Measurements from ENCODE around the gene CACNA1C.

CACNA1C gene

GRCh38 chr12:2396448-2396871 is 343.7 kb downstream of the CACNA1C start:
- DNase-seq: no peak

DNA sequence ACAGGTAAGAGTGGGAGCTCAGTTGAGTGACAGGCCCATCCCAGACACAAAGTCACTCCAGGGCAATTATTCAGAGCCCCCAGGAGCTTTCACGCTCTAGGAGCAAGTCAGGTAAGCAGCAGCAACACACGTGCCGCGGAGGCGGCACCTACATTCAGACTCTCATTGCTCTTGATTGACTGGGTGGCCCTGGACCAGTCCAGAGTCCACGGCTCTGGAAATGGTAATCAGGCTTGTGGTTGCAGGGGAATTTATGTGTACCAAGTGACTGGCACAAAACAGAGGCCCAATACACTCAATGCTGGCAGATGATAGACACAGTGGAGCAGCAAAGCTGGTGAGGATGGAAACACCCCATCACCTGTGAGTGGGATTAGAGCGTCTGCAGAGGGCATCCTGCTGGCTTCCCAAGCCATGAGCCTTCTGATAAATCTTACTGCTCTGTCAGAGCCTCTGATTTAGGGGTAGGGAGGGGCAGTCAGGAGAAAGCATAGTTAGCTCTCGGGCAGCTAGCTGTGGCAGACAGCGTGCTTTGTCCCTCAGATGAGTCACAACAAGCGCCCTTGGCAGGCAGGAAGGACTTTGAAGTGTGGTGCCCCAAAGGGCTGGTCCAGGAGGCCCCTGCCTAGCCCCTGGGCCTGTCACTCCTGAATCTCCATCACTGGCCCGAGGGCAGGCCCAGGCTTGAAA is 344.7 kb downstream of the CACNA1C start:
- DNase-seq: no peak

GRCh38 chr12:2401040-2401439 is 348.3 kb downstream of the CACNA1C start:
- no peak for DNase-seq

DNA sequence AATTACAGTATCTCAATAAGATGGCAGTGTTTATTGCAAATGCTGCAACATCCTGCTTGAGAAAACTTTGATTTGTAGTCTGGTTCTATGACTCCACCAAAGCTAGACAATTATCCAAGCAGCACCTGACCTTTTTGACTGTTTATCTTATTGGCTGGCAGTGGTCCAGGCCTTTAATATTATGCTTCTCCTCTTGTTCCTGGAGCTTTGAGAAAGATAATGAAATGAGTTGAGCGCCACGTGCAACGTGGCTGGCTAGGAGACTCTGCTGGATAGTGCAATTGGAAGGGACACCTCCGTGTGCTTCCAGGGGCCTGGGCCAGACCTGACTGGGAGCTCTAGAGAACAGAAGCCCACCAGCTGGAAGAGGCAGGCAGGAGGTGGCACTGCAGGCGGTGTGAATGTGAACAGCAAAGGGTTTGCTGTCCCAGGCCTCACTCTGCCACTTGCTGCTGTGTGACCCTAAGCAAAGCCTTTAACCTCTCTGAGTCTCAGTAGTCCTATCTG is 349.3 kb downstream of the CACNA1C start:
- no peak for DNase-seq

- no peak for DNase-seq
These were observed 350.6 kb downstream of the CACNA1C start for GRCh38 chr12:2403221-2403976.

- no peak for DNase-seq
These were observed 352.3 kb downstream of the CACNA1C start for GRCh38 chr12:2405039-2405438.

- no peak for DNase-seq
These were observed 354.1 kb downstream of the CACNA1C start for GRCh38 chr12:2406903-2407302.

- no peak for DNase-seq
These were observed 355.5 kb downstream of the CACNA1C start for GRCh38 chr12:2408262-2408661.

DNA sequence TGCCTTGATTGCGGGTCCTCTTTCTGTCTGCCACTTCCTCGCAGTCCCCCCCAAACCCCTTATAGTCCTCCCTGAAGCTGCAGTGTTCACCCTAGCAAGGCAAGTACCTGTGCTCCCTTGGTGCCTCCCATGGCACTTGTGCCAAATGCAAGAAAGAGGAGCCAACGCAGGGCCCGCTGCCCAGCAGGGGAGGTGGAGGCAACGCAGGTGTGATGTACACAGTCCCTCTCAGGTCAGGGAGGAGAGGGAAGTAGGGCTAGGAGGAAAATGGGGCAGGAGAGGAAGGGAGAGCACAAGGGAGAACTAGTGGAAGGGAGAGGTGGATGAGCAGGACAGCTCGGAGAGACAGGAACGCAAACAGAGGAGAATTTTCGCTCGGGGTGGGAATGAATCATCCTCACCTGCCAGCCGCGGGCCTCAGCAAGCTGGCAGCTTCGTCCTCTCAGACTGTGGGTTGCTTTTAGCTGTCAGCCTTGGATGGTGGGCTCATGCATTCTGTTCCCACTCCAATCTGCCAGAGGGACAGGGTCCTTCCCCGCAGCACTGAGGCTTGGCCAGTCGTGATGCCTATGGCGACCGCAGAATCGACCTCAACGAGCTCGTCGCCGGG is 357.0 kb downstream of the CACNA1C start:
- no peak for DNase-seq

DNA sequence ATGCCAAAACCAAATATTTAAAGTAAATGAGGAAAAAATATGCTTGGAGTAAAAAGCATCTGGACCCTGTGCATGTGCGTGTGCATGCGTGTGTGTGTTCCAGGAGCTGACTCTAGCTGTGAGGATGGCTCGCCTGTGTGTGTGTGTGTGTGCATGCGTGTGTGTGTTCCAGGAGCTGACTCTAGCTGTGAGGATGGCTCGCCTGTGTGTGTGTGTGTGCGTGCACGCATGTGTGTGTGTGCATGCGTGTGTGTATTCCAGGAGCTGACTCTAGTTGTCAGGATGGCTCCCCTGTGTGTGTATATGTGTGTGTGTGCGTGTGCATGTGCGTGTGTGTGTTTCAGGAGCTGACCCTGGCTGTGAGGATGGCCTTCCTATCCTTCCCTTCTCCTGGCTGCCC is 357.7 kb downstream of the CACNA1C start:
- DNase-seq: no peak

- DNase-seq: no peak
These were observed 358.2 kb downstream of the CACNA1C start for GRCh38 chr12:2411011-2411410.

GRCh38 chr12:2411616-2412304 is 359.0 kb downstream of the CACNA1C start:
- DNase-seq: no peak

GRCh38 chr12:2412305-2412643 is 359.5 kb downstream of the CACNA1C start:
- no peak for DNase-seq

GRCh38 chr12:2413301-2413700 is 360.5 kb downstream of the CACNA1C start:
- DNase-seq: no peak

DNA sequence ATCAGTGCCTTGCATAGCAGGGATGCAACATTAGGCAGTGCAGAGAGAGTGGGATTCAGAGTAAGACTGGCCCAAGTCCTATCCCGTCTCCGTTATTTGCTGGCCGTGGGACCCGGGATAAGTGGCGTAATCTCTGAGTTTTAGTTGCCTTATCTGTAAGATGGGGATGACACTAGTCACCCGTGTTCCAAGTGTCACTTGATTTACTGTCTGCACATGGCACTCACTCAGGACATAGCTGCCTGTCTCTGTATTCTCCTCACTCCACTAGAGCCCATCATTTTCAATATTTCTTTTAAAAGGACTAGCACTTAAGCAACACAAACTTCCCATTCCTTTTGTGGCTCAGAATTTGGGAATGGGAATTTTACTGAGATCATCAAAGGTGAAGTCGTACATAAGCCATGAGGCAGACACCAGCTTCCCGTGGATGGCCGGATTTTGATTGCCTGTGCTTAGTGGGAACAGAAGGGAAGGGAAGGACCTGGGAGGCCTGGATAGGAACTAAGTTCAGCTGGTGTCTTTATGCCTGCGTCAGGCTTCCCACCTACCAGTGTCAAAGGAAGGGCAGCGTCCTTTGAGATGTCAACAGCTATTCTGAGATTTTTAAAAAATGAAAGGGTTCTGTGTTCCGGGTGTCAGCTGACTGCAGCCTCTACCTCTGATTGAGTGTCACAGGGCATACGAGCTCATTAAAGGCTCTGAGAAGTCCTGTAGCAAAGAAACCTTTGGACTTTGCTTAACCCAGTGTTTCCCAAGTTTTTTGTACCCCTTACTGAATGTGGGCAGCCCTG is 361.4 kb downstream of the CACNA1C start:
- no peak for DNase-seq

GRCh38 chr12:2414810-2415567 is 362.2 kb downstream of the CACNA1C start:
- no peak for DNase-seq

DNA sequence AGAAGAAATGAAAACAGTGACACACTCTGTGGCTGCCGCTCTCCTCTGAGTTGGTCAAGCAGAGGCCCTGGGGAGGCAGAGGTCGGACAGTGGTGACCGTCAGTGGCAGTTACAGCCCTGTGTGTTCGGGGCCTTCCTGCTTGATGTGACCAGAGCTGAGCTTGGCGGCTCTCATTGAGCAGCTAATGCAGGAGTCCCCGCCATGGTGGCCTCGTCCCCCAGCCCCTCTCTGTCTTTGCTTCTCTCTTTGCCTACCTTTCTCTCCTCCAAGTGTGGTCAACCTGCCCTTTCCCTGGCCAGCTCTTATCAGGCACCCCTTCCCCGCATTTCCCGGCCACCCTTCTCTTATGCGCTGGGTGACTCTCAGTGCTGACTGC is 362.8 kb downstream of the CACNA1C start:
- no peak for DNase-seq

- no peak for DNase-seq
These were observed 363.4 kb downstream of the CACNA1C start for GRCh38 chr12:2416158-2416557.

DNA sequence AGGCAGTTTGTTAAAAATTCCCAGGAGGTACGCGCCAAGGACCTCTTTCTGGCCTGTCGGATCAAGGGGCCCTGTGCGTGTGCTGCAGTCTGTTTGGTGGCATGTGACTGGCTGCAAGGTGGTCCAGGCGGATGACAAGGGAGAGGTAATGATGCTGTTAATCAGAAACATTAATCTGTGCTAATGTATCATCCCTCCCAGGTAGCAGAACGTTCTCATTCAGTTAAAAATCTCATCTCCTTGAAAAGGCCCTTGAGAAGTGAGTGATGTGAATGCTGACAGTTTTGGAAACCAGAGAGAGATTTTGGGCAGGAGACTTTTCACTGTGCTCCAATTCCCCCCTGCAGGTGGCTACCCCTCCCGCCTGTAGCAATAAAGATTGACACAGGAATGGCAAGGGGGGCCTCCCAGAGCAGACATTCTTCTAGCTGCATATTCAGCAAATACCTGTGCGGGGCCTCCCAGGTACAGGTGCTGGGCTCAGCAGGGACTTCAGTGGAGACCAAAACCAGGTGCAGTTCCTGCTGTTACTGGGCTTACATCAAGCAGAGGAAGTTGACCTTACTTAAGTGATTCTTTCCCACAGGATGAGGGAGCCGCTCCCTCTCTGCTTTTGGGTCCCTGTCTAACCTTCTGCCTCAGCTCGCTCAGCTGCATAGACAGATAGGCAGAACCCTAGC is 364.8 kb downstream of the CACNA1C start:
- DNase-seq: no peak

DNA sequence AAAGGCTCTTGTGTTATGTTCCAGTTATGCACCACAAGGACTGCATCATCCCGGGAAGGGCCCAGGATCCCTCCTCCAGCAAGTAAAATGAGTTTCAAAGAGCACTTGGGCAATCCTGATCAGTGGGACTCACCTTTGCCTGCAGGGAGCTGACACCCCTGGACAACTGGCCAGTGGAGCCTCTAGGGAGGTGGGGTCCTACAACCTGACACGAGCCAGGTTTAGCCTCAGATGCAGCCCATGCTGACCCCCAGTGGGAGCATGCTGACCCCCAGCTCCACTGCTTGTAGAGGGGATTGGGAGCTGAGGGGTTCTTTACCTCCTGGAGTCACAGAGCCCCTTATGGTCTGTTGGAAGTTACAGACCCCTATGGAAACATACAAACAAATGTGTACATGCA is 365.8 kb downstream of the CACNA1C start:
- DNase-seq: no peak

- DNase-seq: no peak
These were observed 369.8 kb downstream of the CACNA1C start for GRCh38 chr12:2422591-2422990.

All from central memory CD4-positive, alpha-beta T cell (primary cell).